Peyer's patch (tissue), 4 donors: ENCODE data around the gene NFU1.

Source experiments
- CTCF ChIP-seq, 6 experiments: fragments of 450-650 bp in 4 of 6; fragments of 200-600 bp in 2 of 6; sonication (generic) in 1 of 6; IDR thresholded peaks; one replicate each; pipeline ENCODE4 v1.5.1; 2017 to 2019; ENCODE audit warnings: antibody characterized with exemption in 6 of 6, mild to moderate bottlenecking in 3 of 6, moderate library complexity in 1 of 6
- POLR2A ChIP-seq, 2 donors: fragments of 450-650 bp; IDR thresholded peaks; one replicate each; pipeline ENCODE4 v1.5.1; 2017; ENCODE audit warnings: antibody characterized with exemption in 2 of 2, mild to moderate bottlenecking in 2 of 2, moderate library complexity in 2 of 2

- TF ChIP-seq POLR2A (IDR thresholded peaks at IDR 0.05) (no peak), CTCF (IDR thresholded peaks at IDR 0.05) (no peak)
Measured at GRCh38 chr2:69405306-69405705, 31.9 kb downstream of the NFU1 start.
